Stimulated activated CD4-positive, alpha-beta T cell treated with anti-CD3 and anti-CD28 coated beads, Interleukin-15, amount 100 ng/mL, for 1 hour (primary cell): ENCODE measurements around the gene IRAK3.

ENCODE experiments used
- DNase-seq, 2 donors: peaks; one replicate each; pipeline ENCODE4 v3.0.0-alpha.2; 2020; ENCODE audit warnings: low read depth in 1 of 2, low spot score in 1 of 2

IRAK3 gene

DNA sequence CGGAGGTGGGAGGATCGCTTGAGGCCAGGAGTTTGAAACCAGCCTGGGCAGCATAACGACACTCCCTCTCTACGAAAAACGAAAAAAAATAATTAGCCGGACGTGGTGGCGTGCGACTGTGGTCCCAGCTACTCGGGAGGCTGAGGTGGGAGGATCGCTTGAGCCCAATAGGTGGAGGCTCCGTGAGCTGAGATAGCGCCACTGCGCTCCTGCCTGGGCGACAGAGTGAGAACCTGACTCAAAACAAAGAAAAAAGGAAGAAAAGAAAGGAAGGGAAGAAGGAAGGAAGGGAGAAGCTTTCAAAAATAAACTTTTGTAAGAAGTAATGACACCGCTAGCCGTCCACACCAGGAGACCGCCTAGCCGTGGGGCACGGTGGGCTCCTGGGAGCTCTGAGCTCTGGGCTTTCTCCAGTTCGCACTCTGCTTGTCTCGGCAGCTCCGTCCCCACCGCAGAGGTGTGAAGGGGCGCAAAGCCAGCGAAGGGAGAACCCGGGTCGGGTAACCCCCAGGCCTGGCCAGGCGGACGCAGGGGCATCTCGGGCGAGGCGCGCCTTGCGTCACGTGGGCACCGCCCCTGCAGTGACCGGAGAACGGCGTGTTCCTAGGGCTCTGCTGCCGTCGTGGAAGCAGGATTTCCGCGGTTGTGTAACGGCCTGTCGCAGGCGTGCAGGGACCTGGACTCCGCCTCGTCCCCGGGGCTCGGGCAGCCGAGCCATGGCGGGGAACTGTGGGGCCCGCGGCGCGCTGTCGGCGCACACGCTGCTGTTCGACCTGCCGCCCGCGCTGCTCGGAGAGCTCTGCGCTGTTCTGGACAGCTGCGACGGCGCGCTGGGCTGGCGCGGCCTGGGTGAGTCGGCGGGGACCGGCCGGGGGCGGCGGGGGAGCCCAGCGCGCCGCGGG is at the start of gene IRAK3:
Gene IRAK3, plus strand, starts transcription at position 631 of the 902 bp plus-strand sequence. Its CDS starts 86 bp downstream, at position 717.
- peak in 1 of 2 donors; percentile 11 for DNase-seq

GRCh38 chr12:66139328-66139727 is 49.7 kb upstream of the IRAK3 start:
- DNase-seq: no peak

DNA sequence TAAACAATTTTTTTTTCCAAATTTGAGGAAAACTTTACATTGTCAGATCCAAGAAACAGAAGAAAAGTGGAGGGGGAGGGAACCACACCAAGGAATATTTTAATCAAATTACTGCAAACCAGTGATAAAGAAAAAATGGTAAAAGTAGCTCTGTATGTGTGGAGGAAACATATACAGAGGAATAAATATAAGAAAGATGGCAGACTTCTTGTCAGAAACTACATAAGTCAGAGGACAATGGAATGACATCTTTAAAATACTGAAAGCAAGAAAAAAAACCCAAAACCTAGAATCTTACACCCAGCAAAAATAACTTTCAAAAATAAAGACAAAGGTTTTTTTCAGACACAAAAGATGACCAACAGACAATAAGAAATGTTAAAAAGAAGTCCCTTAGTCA is 48.3 kb upstream of the IRAK3 start:
- no peak for DNase-seq

DNA sequence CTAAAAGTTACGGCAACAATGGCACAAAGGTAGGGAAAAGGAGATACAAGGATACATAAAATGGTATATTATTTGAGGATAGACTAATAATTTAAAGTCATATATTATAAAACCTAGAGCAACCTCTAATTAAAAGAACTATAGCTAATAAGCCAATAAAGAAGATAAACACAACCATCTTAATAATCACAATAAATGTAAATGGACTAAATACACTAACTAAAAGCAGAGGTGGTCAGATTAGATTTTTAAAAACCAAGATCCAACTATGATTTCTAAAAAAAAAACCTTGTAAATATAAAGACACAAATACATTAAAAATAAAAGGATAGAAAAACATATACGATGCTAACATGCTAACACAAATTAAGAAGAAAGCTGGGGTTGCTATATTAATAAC is 47.7 kb upstream of the IRAK3 start:
- DNase-seq: no peak

DNA sequence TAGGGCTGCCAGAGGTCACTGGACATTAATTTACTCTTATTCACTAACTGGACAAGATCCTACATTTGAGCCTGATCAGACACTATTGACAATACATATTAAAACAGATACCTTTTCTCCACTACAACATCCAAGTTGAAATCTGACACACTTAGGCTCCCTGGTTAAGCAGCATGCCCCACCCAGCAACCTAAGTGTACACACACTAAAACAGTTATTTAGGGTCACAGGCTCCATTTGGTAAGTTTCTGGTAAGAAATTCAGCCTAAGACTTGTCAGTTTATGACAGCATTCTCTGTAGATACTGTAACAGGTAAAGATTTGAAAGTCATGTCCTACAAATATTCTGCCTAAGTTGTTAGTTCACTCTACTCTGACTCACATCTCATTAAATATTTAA is 46.2 kb upstream of the IRAK3 start:
- DNase-seq: no peak

- no peak for DNase-seq
Observed at GRCh38 chr12:66143868-66144267, 45.1 kb upstream of the IRAK3 start.

DNA sequence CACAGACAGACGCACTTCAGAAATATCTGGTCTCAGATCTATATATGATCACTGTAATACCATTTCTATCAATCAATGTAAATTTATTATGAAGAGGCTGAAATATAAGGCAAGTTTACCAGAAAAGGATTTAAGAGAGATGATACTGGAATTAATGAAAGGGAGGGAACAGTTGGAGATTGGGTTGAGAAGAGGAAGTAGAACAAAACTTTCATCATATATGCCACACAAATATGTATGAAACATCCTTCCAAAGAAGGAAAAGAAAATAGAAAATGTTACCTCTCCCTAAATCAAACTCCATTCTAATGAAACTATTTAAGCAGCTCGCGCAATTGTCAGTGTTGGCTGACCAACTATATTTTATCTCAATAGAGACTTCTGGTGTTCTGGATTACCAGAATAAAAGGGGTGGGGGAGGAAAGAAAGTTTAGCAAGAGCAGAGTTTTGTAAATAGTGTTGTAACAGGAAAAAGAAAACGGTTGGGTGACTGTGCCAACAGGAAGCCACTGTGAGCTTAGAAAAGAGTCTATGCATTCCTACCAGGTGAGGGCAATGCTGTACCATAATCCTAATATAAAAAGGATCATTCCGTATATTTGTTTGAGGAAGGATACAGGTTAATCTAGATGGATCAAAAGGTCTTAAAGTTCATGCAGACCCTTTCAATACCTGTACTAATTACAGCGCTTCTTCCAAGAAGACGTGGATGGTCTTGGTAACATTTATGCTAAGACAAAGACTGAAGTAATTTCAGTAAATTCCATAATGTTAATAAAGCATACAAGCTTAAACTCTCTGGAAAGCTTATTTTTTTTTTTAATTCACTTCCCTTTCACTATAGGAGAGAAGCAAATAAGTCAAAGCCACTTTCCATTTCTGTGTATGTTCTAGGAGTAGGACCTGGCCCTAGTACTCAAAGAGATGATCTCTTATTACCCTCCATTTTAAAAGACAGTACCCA is 43.9 kb upstream of the IRAK3 start:
- no peak for DNase-seq

DNA sequence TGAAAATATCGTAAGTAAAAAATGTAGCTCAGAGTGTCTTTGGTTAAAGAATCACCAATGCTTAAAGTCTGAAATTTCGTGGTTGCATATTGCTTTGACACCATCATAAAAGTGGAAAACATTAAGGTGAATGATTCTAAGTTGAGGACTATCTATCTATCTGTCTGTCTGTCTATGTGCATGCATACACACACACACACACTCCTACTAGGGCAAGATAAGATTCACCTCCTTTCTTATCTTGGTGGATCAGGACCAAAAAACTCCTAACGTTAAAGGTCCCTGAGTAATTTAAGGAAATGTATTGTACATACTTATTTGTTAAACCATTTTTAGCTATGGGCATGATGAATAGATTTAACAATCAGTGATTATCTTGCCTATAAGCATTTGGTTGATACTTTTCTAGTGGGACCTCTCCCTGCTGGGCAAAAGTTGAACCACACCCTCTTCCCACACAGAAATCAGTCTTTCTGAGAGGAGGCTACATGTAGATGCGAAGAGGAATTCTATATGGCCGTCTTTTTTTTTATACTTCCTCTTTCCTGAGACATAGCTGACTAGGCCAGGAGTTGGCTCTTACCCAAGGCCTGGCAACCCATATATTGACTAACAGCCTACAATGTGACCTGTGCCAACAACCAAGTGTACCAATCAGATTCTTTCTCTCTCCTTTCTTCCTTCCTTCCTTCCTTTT is 39.2 kb upstream of the IRAK3 start:
- DNase-seq: no peak

GRCh38 chr12:66152732-66153131 is 36.3 kb upstream of the IRAK3 start:
- no peak for DNase-seq

GRCh38 chr12:66154776-66155175 is 34.2 kb upstream of the IRAK3 start:
- DNase-seq: no peak

DNA sequence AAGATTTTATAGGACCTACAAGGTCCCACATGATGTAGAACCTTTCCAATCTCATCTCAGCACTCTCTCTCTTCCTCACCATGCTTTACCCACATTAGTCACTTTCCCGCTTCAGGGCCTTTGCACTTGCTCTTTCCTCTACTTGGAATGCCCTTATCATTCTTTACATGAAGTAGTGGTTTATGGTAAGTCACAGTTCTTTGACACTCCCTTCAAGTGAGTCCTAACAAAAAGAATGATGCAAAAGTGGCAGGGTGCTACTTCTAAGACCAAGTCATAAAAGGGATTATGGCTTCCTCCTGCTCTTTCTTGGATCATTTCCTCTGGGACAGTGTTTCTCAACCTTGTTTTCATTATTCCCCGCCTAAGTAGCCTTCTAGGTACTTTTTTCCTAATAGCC is 32.4 kb upstream of the IRAK3 start:
- no peak for DNase-seq

DNA sequence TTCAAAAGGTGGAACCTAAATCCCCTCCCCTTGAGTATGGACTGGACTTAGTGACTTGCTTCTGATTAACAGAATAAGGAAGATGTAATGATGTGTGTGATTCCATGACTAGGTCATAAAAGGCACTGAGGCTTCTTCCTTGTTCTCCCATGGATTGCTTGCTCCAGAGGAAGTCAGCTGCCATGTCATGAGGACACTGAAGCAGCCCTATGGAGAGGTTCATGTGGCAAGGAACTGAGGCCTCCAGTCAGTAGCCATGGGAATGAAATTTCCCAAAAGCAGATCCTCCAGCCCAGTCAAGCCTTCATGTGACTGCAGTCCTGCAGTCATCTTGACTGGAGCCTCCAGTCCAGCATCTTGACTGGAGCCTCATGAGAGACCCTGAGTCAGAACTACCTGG is 29.9 kb upstream of the IRAK3 start:
- DNase-seq: no peak

GRCh38 chr12:66160704-66161103 is 28.3 kb upstream of the IRAK3 start:
- DNase-seq: no peak

GRCh38 chr12:66162701-66163100 is 26.3 kb upstream of the IRAK3 start:
- DNase-seq: no peak

DNA sequence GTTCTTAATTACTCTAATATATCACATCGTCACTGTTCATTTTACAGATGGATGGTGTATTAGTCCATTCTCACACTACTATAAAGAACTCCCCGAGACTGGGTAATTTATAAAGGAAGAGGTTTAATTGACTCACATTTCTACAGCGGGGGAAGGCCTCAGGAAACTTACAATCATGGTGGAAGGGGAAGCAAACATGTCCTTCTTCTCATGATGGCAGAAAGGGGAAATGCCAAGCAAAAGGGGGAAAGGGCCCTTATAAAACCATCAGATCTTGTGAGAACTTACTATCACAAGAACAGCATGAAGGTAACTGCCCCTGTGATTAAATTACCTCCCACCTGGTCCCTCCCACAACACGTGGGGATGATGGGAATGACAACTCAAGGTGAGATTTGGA is 25.7 kb upstream of the IRAK3 start:
- DNase-seq: no peak

GRCh38 chr12:66164349-66164821 is 24.6 kb upstream of the IRAK3 start:
- DNase-seq: no peak

DNA sequence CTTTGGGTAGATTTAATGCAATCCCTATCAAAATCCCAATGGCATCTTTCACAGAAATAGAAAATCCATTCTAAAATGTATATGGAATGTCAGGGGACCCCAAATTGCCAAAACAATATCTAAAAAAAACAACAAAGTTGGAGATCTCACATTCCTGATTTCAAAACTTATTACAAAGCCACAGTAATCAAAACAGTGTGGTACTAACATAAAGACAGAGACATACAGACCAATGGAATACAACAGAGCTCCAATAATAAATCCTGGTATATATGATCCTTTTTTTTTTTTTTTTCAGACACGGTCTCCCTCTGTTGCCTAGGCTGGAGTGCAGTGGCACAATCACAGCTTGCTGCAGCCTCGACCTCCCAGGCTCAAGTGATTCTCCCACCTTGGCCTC is 23.9 kb upstream of the IRAK3 start:
- no peak for DNase-seq

GRCh38 chr12:66166561-66166960 is 22.5 kb upstream of the IRAK3 start:
- DNase-seq: no peak

DNA sequence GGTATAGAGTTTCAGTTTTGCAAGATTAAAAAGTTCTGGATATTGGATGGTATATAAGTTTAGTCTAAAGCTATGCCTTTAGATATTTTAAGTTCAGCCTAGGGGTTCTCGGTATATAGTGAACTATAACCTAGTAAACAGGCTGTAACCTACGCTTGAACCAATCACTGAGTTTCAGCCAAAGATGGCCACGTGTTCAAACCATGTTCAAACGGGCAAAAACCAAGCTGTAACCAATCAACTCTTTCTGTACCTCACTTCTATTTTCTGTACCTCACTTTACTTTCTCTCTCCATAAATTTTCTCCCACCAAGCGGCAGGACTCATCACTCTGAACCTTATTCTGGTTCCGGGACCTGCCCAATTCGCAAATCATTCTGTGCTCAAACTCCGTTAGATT is 20.6 kb upstream of the IRAK3 start:
- no peak for DNase-seq

DNA sequence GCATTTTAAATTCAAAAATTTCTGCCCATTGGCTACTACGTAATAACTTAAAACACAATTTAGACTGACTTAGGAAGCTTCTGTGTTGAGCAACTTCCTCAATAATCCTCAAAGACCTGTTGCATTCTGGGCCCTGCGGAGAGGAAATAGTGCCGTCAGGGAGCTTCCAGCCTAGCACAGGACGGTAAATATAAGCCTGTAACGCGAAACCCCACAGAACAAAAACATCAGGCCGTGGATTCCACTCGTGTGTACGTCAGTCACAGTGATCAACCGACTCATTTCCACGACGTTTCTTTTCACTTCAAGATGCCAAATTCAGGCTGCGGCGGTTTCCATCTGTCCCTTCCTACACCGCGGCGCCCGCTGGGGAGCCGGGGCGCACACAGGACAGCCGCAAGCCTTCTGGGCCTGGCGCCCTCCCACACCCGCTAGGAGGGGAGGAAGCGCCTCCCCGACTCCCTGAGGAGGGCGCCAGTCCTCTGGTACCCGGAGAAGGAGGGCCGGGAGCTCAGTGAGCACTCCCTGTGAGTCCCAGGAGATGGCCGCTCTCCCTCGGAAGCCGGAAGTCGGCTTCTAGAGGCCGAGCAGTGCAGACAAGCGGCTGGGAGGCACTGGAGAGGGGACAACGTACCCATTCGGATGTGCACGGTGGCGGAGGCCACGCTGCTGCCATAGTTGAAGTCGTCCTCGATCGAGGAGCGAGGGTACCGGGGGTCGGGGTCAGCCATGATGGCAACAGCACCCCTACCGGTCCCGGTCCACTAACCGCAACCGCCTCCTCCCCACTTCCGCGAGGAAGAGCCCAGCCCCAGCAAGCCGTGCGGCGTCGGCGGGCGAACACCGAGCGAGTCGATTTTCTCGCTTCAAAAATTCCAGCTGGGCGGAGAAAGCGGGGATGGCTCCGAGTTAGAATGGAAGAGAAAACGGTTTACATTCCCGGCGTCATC is 19.5 kb upstream of the IRAK3 start, which contains the start of gene TMBIM4:
Gene TMBIM4, minus strand, starts transcription at position 776 of the 950 bp plus-strand sequence. Its CDS starts 45 bp downstream, at position 731.
- peak; percentile 65 to 72 for DNase-seq
